GM19025 (cell line): Measurements from ENCODE around the gene FRS2.

Experiments
- ATAC-seq: cut with Tn5 transposase; IDR thresholded peaks from one replicate; pipeline ENCODE4 v1.9.1; 2021; ENCODE audit warnings: mild to moderate bottlenecking, low read depth, moderate library complexity; ENCODE audit not compliant: unreplicated experiment

Gene FRS2

GRCh38 chr12:69613351-69613750 is 143.2 kb downstream of the FRS2 start:
- no peak for ATAC-seq

GRCh38 chr12:69616025-69616424 is 145.8 kb downstream of the FRS2 start:
- no peak for ATAC-seq

GRCh38 chr12:69619050-69619449 is 148.9 kb downstream of the FRS2 start:
- ATAC-seq = no peak

- no peak for ATAC-seq
Measured at GRCh38 chr12:69620077-69620476, 149.9 kb downstream of the FRS2 start.

- no peak for ATAC-seq
Measured at GRCh38 chr12:69620921-69621320, 150.7 kb downstream of the FRS2 start.

- no peak for ATAC-seq
Measured at GRCh38 chr12:69621551-69621950, 151.4 kb downstream of the FRS2 start.

GRCh38 chr12:69623970-69624369 is 153.8 kb downstream of the FRS2 start:
- ATAC-seq = no peak

GRCh38 chr12:69627501-69627900 is 157.3 kb downstream of the FRS2 start:
- no peak for ATAC-seq
